ENCODE results near the gene ADAMTS10. TPM values are rescaled to one million over a fixed set of nuclear protein-coding genes. Genes with fewer than 3 reads are reported as not detected.
A peak's percentile ranks its signal among the peaks of the same experiment; 100 is the strongest.

Gene ADAMTS10
- total RNA-seq, 1 experiment from 2014 or later, result 10.2 TPM

GRCh38 chr19:8611877-8612806 is 1.6 kb upstream of the ADAMTS10 start:
- ChIA-PET POLR2A (no interaction called here), RAD21 (ENCODE audit: low non-redundant PET in 1 of 2, low total read pairs in 2 of 2, uncharacterized antibody in 2 of 2, unreplicated experiment in 2 of 2) (no interaction called here), CTCF (no interaction called here)
- Histone ChIP-seq H3K27ac (ENCODE audit: low read depth, low read length) (no peak overlapping the region), H3K9me3 (ENCODE audit: control insufficient read depth in 1 of 2, insufficient read depth in 1 of 2, low read depth in 1 of 2, low read length in 2 of 2) (no peaks in the 10 kb centered on the region), H3K79me2 (ENCODE audit: insufficient read depth, low read length) (no peaks in the 10 kb centered on the region), H3K36me3 (ENCODE audit: control insufficient read depth in 1 of 2, insufficient read depth in 2 of 2, low read length in 2 of 2) (no peaks in the 10 kb centered on the region), H3K9ac (ENCODE audit: low read length) (no peak overlapping the region), H3K27me3 (ENCODE audit: insufficient read depth, low read length) (no peaks in the 10 kb centered on the region), H3K4me1 (ENCODE audit: control insufficient read depth in 1 of 2, insufficient read depth in 2 of 2, low read length in 2 of 2) (peaks cover 10 to 41% of the 10 kb centered on the region in 2 experiments), H3K4me2 (ENCODE audit: low read length) (peak overlapping the region; percentile 42), H3K9me2 (ENCODE audit: insufficient read depth) (no peaks in the 10 kb centered on the region), H2AFZ (ENCODE audit: low read depth, low read length, poor library complexity, severe bottlenecking) (no peak overlapping the region), H4K20me1 (ENCODE audit: insufficient read depth) (no peaks in the 10 kb centered on the region), H3K4me3 (replicated peaks in 1 of 2; ENCODE audit: low read depth in 1 of 2, low read length in 2 of 2) (no peak overlapping the region)
- TF ChIP-seq, protein P1, sequence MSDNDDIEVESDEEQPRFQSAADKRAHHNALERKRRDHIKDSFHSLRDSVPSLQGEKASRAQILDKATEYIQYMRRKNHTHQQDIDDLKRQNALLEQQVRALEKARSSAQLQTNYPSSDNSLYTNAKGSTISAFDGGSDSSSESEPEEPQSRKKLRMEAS (IDR thresholded peaks at IDR 0.05), result no peak
- TF ChIP-seq, protein P2, sequence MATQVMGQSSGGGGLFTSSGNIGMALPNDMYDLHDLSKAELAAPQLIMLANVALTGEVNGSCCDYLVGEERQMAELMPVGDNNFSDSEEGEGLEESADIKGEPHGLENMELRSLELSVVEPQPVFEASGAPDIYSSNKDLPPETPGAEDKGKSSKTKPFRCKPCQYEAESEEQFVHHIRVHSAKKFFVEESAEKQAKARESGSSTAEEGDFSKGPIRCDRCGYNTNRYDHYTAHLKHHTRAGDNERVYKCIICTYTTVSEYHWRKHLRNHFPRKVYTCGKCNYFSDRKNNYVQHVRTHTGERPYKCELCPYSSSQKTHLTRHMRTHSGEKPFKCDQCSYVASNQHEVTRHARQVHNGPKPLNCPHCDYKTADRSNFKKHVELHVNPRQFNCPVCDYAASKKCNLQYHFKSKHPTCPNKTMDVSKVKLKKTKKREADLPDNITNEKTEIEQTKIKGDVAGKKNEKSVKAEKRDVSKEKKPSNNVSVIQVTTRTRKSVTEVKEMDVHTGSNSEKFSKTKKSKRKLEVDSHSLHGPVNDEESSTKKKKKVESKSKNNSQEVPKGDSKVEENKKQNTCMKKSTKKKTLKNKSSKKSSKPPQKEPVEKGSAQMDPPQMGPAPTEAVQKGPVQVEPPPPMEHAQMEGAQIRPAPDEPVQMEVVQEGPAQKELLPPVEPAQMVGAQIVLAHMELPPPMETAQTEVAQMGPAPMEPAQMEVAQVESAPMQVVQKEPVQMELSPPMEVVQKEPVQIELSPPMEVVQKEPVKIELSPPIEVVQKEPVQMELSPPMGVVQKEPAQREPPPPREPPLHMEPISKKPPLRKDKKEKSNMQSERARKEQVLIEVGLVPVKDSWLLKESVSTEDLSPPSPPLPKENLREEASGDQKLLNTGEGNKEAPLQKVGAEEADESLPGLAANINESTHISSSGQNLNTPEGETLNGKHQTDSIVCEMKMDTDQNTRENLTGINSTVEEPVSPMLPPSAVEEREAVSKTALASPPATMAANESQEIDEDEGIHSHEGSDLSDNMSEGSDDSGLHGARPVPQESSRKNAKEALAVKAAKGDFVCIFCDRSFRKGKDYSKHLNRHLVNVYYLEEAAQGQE (IDR thresholded peaks at IDR 0.05; ENCODE audit: low read depth), result no peak
- TF ChIP-seq SRF (IDR thresholded peaks at IDR 0.05; ENCODE audit: low read depth), result no peak
- TF ChIP-seq JUND (IDR thresholded peaks at IDR 0.05), result no peak
- TF ChIP-seq ZNF274 (IDR thresholded peaks at IDR 0.05; ENCODE audit: low read depth, low read length), result no peak
- no peak for DNase-seq (ENCODE audit: low read depth, low spot score)
- no TSS peak for BruUV-seq (replicated peaks)
- ATAC-seq, result no peak
- intact Hi-C loops (cut with micrococcal nuclease), result no loop called here
